D721Med (cell line): ENCODE results near the gene TMEM209.
"Not testable (repeated sequence)": the region's sequence is repeated elsewhere in the genome, so short reads cannot be mapped to it uniquely, and the experiment has no call there.

Experiments
- DNase-seq: peaks from one replicate; pipeline ENCODE4 v3.0.0; 2011; ENCODE audit warnings: low spot score; ENCODE audit not compliant: insufficient read length
- FAIRE-seq: peaks from 2 replicates; lab custom pipeline; 2011; peaks lifted over from hg19 to GRCh38; lab: Jason Lieb, UNC
- CTCF ChIP-seq: IDR thresholded peaks from 2 replicates; pipeline ENCODE4 v1.5.1; 2012; ENCODE audit warnings: mild to moderate bottlenecking, control low read depth; ENCODE audit not compliant: insufficient read depth; ENCODE audit errors: missing control alignments

Gene TMEM209

DNA sequence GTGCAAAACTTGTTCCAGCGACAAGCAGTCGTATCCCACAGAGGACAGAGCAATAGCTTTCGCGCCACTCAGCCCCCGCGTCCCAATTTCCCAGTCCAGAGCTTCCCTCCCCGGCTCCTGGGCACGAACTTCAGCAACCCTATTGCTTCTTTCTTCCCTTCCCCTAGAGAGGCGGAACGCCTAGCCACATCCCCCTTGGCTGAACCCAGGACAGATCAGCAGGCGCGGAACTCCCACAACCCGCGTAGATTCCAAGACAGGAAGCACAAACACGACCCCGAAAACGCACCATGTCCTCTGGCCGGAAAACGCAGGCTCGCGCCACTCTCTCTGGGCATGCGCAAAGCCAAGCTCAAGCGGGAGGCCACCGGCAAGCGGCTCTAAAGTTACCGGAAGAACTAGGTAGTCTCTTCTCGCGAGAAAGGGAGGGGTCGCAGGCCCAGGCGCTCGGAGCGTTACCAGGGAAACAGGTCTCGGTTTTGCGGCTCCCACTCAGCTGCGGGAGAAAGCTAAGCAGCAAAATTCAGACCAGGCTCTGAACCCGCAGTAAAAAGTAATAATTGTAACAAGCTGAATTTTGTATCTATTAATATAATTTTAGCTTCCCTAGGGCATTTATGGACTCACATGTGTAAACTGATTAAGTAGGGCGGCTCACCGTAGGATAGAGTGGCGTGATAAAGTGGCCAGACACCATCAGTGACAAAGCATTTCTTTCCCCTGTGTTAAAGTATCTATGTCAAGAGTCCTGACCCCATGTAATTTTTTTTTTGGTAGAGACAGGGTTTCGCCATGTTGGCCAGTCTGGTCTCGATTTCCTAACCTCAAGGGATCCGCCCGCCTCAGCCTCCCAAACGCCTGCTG lies at the start of gene TMEM209:
Gene TMEM209, minus strand, starts transcription at position 323 of the 864 bp plus-strand sequence. Its CDS starts 31 bp downstream, at position 292.
- DNase-seq (peak; percentile 60), FAIRE-seq (no peak)
- no peak for TF ChIP-seq CTCF

- no peak for DNase-seq
- TF ChIP-seq CTCF = no peak
- FAIRE-seq = no peak
Measured at GRCh38 chr7:130254555-130254954, 49.3 kb upstream of the TMEM209 start.

DNA sequence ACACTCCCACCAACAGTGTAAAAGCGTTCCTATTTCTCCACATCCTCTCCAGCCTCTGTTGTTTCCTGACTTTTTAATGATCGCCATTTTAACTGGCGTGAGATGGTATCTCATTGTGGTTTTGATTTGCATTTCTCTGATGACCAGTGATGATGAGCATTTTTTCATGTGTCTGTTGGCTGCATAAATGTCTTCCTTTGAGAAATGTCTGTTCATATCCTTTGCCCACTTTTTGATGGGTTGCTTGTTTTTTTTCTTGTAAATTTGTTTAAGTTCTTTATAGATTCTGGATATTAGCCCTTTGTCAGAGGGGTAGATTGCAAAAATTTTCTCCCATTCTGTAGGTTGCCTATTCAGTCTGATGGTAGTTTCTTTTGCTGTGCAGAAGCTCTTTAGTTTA lies 44.4 kb upstream of the TMEM209 start:
- not testable (repeated sequence) for FAIRE-seq, DNase-seq

DNA sequence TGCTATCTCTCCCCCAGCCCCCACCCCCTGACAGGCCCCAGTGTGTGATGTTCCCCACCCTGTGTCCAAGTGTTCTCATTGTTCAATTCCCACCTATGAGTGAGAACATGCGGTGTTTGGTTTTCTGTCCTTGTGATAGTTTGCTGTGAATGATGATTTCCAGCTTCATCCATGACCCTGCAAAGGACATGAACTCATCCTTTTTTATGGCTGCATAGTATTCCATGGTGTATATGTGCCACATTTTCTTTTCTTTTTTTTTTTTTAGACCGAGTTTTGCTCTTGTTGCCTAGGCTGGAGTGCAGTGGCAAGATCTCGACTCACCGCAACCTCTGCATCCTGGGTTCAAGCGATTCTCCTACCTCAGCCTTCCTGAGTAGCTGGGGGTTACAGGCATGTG lies 43.6 kb upstream of the TMEM209 start:
- FAIRE-seq, DNase-seq: not testable (repeated sequence)

- not testable (repeated sequence) for FAIRE-seq
Measured at GRCh38 chr7:130246491-130246890, 41.3 kb upstream of the TMEM209 start.

GRCh38 chr7:130243486-130243885 lies 38.3 kb upstream of the TMEM209 start:
- not testable (repeated sequence) for FAIRE-seq, DNase-seq

More at GRCh38 chr7:130246491-130246890, 41.3 kb upstream of the TMEM209 start:
- DNase-seq = not testable (repeated sequence)

GRCh38 chr7:130242198-130243014 lies 37.2 kb upstream of the TMEM209 start:
- peak; percentile 76 for TF ChIP-seq CTCF
- DNase-seq (no peak), FAIRE-seq (no peak)

DNA sequence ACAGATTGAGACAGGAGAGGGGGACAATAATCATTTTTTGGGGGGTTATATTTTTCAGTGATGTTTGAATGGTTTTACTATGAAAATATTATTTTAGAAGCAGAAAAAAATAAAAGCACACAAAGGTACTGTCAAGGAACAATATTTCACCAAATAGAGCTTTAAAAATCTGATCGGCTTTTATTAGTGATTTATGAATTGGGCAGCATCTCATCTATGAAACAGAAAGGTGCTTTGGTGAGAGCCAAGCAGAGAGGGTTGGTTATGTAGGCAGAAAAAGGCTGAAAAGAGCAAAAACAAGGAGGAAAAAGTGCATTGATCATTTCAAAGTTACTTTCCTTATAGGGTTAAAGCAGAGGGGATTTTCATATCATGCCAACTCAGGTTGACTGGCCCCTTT lies 35.0 kb upstream of the TMEM209 start:
- TF ChIP-seq CTCF = no peak
- FAIRE-seq (no peak), DNase-seq (no peak)

GRCh38 chr7:130236361-130236760 lies 31.2 kb upstream of the TMEM209 start:
- not testable (repeated sequence) for DNase-seq, FAIRE-seq
